Activated T-helper 9 cell treated with anti-CD3 and anti-CD28 coated beads, Interleukin-2, amount 50 U/mL, for 16 hours (primary cell): ENCODE results near the gene XPA.

Experiments used
- DNase-seq: peaks from one replicate; pipeline ENCODE4 v3.0.0-alpha.2; 2020; ENCODE audit warnings: low read depth

Gene XPA

GRCh38 chr9:97651646-97652045 is 45.5 kb downstream of the XPA start:
- no peak for DNase-seq

DNA sequence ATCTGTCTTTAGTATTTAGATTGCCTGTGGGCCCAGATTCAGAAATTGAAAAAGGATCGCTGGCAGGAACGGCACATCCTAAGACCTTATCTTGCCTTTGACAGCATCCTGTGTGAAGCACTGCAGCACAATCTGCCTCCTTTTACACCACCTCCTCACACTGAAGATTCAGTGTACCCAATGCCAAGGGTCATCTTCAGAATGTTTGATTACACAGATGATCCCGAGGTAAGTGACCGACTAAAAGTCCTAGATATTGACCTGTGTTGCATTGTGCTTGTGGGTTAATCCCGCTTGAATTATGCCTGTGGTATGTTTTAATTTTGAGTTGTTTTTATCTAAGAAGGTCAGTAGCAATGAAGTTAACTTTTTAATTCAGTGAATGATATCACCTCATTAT is 49.1 kb downstream of the XPA start:
- no peak for DNase-seq

GRCh38 chr9:97645720-97646119 is 51.4 kb downstream of the XPA start:
- no peak for DNase-seq

- DNase-seq: no peak
Observed at GRCh38 chr9:97640325-97640724, 56.8 kb downstream of the XPA start.

GRCh38 chr9:97638666-97639065 is 58.5 kb downstream of the XPA start:
- DNase-seq: no peak

DNA sequence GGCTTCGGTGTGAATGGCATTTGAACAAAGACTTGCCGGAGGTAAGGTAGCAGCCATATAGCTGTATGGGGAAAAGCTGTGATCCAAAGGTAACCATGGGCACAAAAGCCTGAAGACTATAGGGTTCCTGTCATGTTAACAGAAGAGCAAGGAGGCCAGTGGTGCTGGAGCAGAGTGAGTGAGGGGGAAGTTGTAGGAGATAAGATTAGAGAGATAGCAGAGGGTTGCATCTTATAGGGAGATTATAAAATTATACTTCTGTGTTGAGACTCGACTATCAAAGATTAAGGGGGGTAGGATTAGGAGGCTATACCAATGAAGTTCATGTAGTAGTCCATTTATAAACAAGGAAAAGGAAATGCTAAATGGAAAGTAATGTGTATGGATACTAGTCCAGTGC is 60.2 kb downstream of the XPA start:
- no peak for DNase-seq

GRCh38 chr9:97635026-97635425 is 62.1 kb downstream of the XPA start:
- DNase-seq: no peak

DNA sequence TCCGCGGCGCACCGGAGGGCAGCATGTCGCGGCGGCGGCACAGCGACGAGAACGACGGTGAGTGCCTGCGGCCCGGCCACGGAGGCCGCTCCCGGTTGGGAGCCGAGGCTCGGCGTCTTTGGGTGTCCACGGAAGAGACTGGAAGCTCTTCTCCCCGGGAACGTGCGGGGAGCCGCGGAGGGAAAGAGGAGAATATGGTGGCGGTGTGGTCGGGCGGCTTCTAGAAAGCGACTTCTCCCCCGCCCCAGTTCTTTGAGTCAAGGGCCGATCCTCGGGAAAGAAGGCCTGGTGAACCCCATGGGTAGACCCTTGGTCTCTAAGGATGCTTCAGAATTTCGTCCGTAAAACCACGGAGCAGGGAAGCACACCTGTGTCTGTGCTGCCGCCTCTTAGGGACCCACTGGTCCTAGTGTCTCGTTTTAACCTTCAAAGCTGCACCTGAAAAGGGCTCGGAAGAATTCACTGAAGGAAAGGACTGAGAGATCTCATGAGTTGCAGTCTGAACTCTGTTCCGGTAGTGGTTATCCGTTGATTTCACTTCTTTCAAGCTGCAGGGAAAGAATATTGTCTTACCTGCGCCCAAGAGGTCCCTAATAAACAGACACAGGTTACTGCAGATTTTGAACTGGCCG is 63.2 kb downstream of the XPA start:
- DNase-seq: no peak

DNA sequence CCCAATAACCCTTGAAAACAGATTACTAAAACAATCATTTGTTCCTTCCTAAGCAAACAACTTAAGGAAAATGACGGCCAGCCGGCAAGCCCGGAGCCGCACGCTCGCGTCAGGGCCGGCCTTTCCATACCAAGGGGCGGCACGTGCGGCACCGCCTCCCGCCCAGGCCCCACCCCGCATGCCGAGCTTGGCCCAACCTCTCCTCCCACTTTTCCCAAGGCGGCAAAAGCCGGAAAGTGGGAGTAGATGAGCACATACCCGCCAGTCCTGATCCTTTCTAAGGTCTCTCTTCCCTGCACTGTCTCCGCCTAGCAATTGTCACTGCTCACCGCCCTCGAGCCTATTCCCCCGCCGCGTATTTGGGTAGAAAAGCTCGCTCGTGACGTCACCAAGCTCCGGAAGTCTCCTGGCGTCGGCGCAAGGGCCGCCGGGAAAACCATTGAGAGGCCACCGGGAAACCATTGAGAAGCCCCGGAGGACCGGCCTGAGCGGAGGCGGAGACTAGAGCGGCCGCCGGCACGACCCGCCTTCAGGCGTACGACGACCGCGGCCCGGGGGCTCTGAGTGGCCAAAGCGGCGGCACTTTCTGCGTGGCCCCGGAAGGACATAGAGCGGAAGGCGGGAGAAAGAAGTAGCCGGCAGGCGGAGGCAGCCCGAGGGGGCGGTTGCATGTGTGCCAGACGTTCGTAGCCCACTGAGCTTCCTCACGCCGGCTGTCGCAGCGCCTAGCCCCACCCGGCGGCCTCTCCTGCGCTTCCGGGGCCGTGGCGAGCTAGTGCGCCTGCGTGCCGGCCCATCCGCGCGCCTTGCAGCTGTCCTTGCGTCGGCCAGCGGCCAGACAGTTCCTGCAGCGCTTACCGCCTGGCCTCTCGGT is 63.9 kb downstream of the XPA start, which contains the start of the genes NCBP1 and TSTD2:
NCBP1 (plus strand) TSS at position 837 of the 874 bp plus-strand sequence. CDS start 61 bp downstream, outside the sequence.
TSTD2 (minus strand) TSS at position 384 of the 874 bp plus-strand sequence. CDS start 5,806 bp downstream, outside the sequence.
- DNase-seq: peak; percentile 92

- DNase-seq: no peak
Observed at GRCh38 chr9:97632248-97632984, 64.7 kb downstream of the XPA start.

- no peak for DNase-seq
Observed at GRCh38 chr9:97630591-97630990, 66.5 kb downstream of the XPA start.

DNA sequence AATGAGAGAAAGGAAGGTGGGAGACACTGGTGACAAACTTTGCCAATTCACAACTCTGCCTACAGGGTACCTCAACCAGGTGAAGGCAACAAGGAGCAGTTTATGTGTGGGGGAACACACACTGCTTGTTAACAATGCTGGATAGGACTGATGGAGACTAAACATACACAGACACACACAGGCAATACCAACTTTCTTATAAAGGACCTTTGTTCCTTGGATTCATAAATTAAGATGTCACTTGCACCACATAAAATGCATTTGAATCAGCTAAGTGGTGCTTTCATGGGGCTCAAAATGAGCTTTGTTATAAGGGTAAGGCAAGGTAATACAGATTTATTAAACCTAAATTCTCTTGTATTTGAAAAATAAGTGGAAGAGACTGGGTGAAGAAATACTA is 68.0 kb downstream of the XPA start:
- DNase-seq: no peak

GRCh38 chr9:97628668-97629067 is 68.5 kb downstream of the XPA start:
- no peak for DNase-seq

DNA sequence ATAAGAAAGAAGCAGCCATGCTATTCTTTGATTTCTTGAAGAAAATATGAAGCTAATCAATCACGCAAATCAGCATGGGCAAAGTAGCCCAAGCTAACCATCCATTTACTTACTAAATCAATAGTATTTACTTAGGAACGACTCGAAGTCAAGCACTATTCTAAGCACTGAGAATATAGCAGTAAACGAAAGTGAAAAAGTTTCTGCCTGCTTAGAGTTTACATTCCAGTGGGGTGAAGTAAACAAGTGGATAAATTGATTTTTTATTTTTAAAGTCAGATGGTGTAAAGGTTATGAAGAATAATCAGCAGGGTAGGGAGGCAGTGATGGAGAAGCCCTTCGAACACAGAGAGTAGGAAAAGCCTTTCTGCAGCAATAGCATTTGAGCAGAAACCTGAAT is 69.5 kb downstream of the XPA start:
- no peak for DNase-seq

DNA sequence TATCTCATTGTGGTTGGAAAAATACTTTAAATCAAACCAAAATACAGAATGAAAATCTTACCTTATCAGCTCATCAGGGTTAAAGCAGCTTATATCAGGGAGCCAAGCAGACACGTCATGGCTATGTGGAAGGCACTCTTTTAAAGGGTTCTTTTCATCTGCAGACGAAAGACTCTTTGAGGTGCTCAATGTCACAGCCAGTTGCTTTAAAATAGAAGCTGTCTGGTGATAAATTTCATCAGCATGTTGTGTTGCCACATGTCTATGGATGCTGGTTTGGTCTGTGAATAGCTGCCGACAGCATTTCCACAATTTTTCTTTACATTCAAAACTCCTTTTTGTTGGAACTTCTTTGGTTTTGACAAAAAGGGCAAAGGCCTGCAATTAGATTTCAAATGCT is 71.5 kb downstream of the XPA start:
- no peak for DNase-seq
